ENCODE measurements around the gene SLAMF7.
"Not testable (repeated sequence)": the region's sequence is repeated elsewhere in the genome, so short reads cannot be mapped to it uniquely, and the experiment has no call there.

Gene SLAMF7

GRCh38 chr1:160739098-160739511, at the start of gene SLAMF7:
TSS of gene SLAMF7 (plus strand) at chr1:160739247. CDS start at chr1:160739302, 55 bp downstream.
- in situ Hi-C loops (cut with MboI; ENCODE audit: low sequenced_read_pairs): no loop called here

GRCh38 chr1:160692390-160692789, 46.7 kb upstream of the SLAMF7 start:
- in situ Hi-C loops (cut with MboI; ENCODE audit: low sequenced_read_pairs): not testable (repeated sequence)

- in situ Hi-C loops (cut with MboI; ENCODE audit: low sequenced_read_pairs): no loop called here
These were observed 36.9 kb upstream of the SLAMF7 start for GRCh38 chr1:160702100-160702499.

- in situ Hi-C loops (cut with MboI; ENCODE audit: low sequenced_read_pairs): no loop called here
These were observed 34.8 kb upstream of the SLAMF7 start for GRCh38 chr1:160704250-160704649.

GRCh38 chr1:160705212-160705621, 33.8 kb upstream of the SLAMF7 start:
- in situ Hi-C loops (cut with MboI; ENCODE audit: low sequenced_read_pairs): not testable (repeated sequence)

- in situ Hi-C loops (cut with MboI; ENCODE audit: low sequenced_read_pairs): no loop called here
These were observed 33.3 kb upstream of the SLAMF7 start for GRCh38 chr1:160705742-160706141.

GRCh38 chr1:160706526-160707235, 32.4 kb upstream of the SLAMF7 start:
- in situ Hi-C loops (cut with MboI; ENCODE audit: low sequenced_read_pairs): no loop called here

- in situ Hi-C loops (cut with MboI; ENCODE audit: low sequenced_read_pairs): no loop called here
These were observed 31.6 kb upstream of the SLAMF7 start for GRCh38 chr1:160707236-160708064.

- in situ Hi-C loops (cut with MboI; ENCODE audit: low sequenced_read_pairs): no loop called here
These were observed 30.9 kb upstream of the SLAMF7 start for GRCh38 chr1:160708118-160708517.

- in situ Hi-C loops (cut with MboI; ENCODE audit: low sequenced_read_pairs): no loop called here
These were observed 30.2 kb upstream of the SLAMF7 start for GRCh38 chr1:160708801-160709200.

GRCh38 chr1:160709715-160710114, 29.3 kb upstream of the SLAMF7 start:
- in situ Hi-C loops (cut with MboI; ENCODE audit: low sequenced_read_pairs): no loop called here

GRCh38 chr1:160710517-160711252, 28.4 kb upstream of the SLAMF7 start:
- in situ Hi-C loops (cut with MboI; ENCODE audit: low sequenced_read_pairs): no loop called here

GRCh38 chr1:160711276-160711601, 27.8 kb upstream of the SLAMF7 start:
- in situ Hi-C loops (cut with MboI; ENCODE audit: low sequenced_read_pairs): no loop called here

- in situ Hi-C loops (cut with MboI; ENCODE audit: low sequenced_read_pairs): no loop called here
These were observed 27.3 kb upstream of the SLAMF7 start, which contains the start of gene CD48 for GRCh38 chr1:160711602-160712311. TSS of gene CD48 (minus strand) at chr1:160711822. CDS start at chr1:160711763, 59 bp downstream.

- in situ Hi-C loops (cut with MboI; ENCODE audit: low sequenced_read_pairs): not testable (repeated sequence)
These were observed 26.4 kb upstream of the SLAMF7 start for GRCh38 chr1:160712525-160713080.

- in situ Hi-C loops (cut with MboI; ENCODE audit: low sequenced_read_pairs): no loop called here
These were observed 25.9 kb upstream of the SLAMF7 start for GRCh38 chr1:160713161-160713560.

- in situ Hi-C loops (cut with MboI; ENCODE audit: low sequenced_read_pairs): not testable (repeated sequence)
These were observed 24.9 kb upstream of the SLAMF7 start for GRCh38 chr1:160714034-160714648.

GRCh38 chr1:160716013-160716412, 23.0 kb upstream of the SLAMF7 start:
- in situ Hi-C loops (cut with MboI; ENCODE audit: low sequenced_read_pairs): no loop called here

GRCh38 chr1:160717306-160717705, 21.7 kb upstream of the SLAMF7 start:
- in situ Hi-C loops (cut with MboI; ENCODE audit: low sequenced_read_pairs): no loop called here

- in situ Hi-C loops (cut with MboI; ENCODE audit: low sequenced_read_pairs): no loop called here
These were observed 20.8 kb upstream of the SLAMF7 start for GRCh38 chr1:160718210-160718609.
